A673 (cell line): ENCODE results near the gene OR56B1.

ENCODE experiments used
- EZH2 ChIP-seq: fragments of 200-600 bp; sonication (generic); IDR thresholded peaks from 2 replicates; pipeline ENCODE4 v1.6.1; 2017; ENCODE audit warnings: borderline replicate concordance, low read depth, mild to moderate bottlenecking, mixed read lengths, antibody characterized with exemption, low read length; ENCODE audit not compliant: poor library complexity, severe bottlenecking
- TF ChIP-seq, protein P1 (sequence below): fragments of 300-800, 200-600 bp; sonication (generic); conservative IDR thresholded peaks from 2 replicates; pipeline ENCODE4 v1.5.1; 2017; ENCODE audit warnings: low read depth, mild to moderate bottlenecking, antibody characterized with exemption, low read length, moderate library complexity, mixed read lengths

DNA sequence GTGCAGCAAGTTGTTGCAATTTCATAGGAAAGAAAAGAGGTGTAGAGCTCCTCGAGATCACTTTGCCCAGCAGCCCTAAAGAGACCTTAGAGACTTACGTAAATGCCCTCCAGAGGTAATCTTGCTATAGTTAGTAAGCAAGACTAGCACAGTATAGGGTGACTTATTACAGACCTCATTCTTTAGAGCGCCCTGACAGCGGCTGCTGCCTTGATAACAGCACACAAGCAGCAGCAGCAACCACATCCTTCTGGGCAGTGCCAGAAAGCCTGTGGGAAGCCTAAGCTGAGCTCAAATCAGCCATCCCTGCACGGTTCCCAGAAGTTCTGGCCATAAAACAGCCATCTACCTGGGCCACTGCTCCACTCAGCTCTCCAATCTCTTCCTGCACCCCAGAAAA is 22.6 kb upstream of the OR56B1 start:
- no peak for TF ChIP-seq EZH2
- TF ChIP-seq, protein P1, sequence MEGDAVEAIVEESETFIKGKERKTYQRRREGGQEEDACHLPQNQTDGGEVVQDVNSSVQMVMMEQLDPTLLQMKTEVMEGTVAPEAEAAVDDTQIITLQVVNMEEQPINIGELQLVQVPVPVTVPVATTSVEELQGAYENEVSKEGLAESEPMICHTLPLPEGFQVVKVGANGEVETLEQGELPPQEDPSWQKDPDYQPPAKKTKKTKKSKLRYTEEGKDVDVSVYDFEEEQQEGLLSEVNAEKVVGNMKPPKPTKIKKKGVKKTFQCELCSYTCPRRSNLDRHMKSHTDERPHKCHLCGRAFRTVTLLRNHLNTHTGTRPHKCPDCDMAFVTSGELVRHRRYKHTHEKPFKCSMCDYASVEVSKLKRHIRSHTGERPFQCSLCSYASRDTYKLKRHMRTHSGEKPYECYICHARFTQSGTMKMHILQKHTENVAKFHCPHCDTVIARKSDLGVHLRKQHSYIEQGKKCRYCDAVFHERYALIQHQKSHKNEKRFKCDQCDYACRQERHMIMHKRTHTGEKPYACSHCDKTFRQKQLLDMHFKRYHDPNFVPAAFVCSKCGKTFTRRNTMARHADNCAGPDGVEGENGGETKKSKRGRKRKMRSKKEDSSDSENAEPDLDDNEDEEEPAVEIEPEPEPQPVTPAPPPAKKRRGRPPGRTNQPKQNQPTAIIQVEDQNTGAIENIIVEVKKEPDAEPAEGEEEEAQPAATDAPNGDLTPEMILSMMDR: no peak
